ENCODE data around the gene CCDC6. TPM values are rescaled to one million over a fixed set of nuclear protein-coding genes. Genes with fewer than 3 reads are reported as not detected.

The CCDC6 gene
- total and polyA plus RNA-seq, 2 of the 8 experiments (the other 6 are each of a cell fraction or from before 2014, with no cell fraction given): 42.2 to 74.4 TPM

- H2BK20ac ChIP-seq (ENCODE audit: low read length): no peak overlapping the region
- H2AK5ac ChIP-seq (ENCODE audit: low read depth, low read length): no peak overlapping the region
- H2AFZ ChIP-seq (ENCODE audit: low read length): no peak overlapping the region
- TF ChIP-seq HDAC6 (IDR thresholded peaks at IDR 0.05; ENCODE audit: low read depth, low read length): no peak
- H3K23me2 ChIP-seq (ENCODE audit: low read depth, low read length): no peaks in the 10 kb centered on the region; the same call in 1 of the 2 replicates
- no peak overlapping the region for H2BK15ac ChIP-seq (ENCODE audit: low read length)
- H3K14ac ChIP-seq (ENCODE audit: insufficient read length): no peak overlapping the region
- 98% methylated on average over 7 of the region's 7 CpGs; no CpG with 5 or more reads in 1 of the 2 experiments for WGBS, 2 experiments (ENCODE audit: extremely low coverage in 1 of 2, insufficient coverage in 1 of 2, insufficient read length in 1 of 2, insufficient replicate concordance in 2 of 2, low coverage in 1 of 2, low lambda C conversion rate in 2 of 2, missing lambda C conversion rate in 1 of 2)
- ChIA-PET POLR2A (ENCODE audit: partially characterized antibody) (interaction anchor here (0.7 kb wide), 1 partner anchor 18 kb away, joined by 3 read pairs; no protein-coding TSS in a partner anchor), CTCF (ENCODE audit: partially characterized antibody) (interaction anchor here (0.5 to 4.8 kb wide), 7 partner anchors 8 to 170 kb away, joined by 3 to 32 read pairs (median 3); partner anchors contain the start of gene CCDC6)
- H3K27me3 ChIP-seq (replicated peaks in 1 of 4; ENCODE audit: control insufficient read depth in 3 of 4, extremely low read depth in 1 of 4, insufficient read depth in 3 of 4, low read length in 3 of 4): no peaks in the 10 kb centered on the region
- no peaks in the 10 kb centered on the region for H3K36me3 ChIP-seq (ENCODE audit: control insufficient read depth in 2 of 4, insufficient read depth in 4 of 4, low read length in 3 of 4)
- H4K8ac ChIP-seq (ENCODE audit: extremely low read depth, insufficient read depth, low read length): no peak overlapping the region
- H3K9me3 ChIP-seq (ENCODE audit: insufficient read depth in 2 of 2, low read depth in 1 of 2, low read length in 1 of 2): no peaks in the 10 kb centered on the region
- H3K79me2 ChIP-seq (ENCODE audit: control insufficient read depth in 1 of 2, insufficient read depth in 2 of 2, low read length in 2 of 2): peaks cover 41 to 100% of the 10 kb centered on the region in 2 experiments; a peak in 3 of 4 replicates
- no peak for FAIRE-seq
- H3K56ac ChIP-seq (replicated peaks; ENCODE audit: insufficient read length, low read depth, low read length): no peak overlapping the region
- H3K27ac ChIP-seq (ENCODE audit: low read depth, low read length): no peak overlapping the region
- peaks cover 25 to 45% of the 10 kb centered on the region in 2 experiments for H4K20me1 ChIP-seq (replicated peaks in 1 of 2; ENCODE audit: control insufficient read depth in 1 of 2, insufficient read depth in 2 of 2, low read length in 2 of 2)
- H3K9ac ChIP-seq (replicated peaks in 1 of 4; ENCODE audit: extremely low read depth in 1 of 4, low read depth in 3 of 4, low read length in 3 of 4): no peak overlapping the region
- H3K4me1 ChIP-seq (replicated peaks in 1 of 4; ENCODE audit: control insufficient read depth in 3 of 4, insufficient read depth in 4 of 4, low read length in 3 of 4): peaks cover 0 to 24% (median 16%) of the 10 kb centered on the region in 4 experiments; a peak in 5 of 7 replicates
- no peak overlapping the region for H3K4me3 ChIP-seq (ENCODE audit: extremely low read depth in 1 of 4, insufficient read depth in 2 of 4, low read depth in 3 of 4, low read length in 4 of 4)
- no peak for DNase-seq (ENCODE audit: low read depth in 1 of 2, low spot score in 2 of 2)
- no peak overlapping the region for H3K18ac ChIP-seq (ENCODE audit: extremely low read depth, low read length)
- no peak overlapping the region for H2BK12ac ChIP-seq (ENCODE audit: low read depth, low read length)
- no peak overlapping the region for H3K23ac ChIP-seq (ENCODE audit: insufficient read length)
- no peak overlapping the region for H4K5ac ChIP-seq (ENCODE audit: insufficient read length, low read depth, low read length)
- H2BK5ac ChIP-seq (ENCODE audit: low read depth, low read length): no peak overlapping the region
- H3K4ac ChIP-seq (replicated peaks; ENCODE audit: insufficient read length, low read depth, low read length): no peak overlapping the region
- H2BK120ac ChIP-seq (replicated peaks; ENCODE audit: low read depth, low read length): no peak overlapping the region
- no peak overlapping the region for H4K91ac ChIP-seq (replicated peaks; ENCODE audit: insufficient read length, low read length)
- H3K79me1 ChIP-seq (ENCODE audit: low read depth, low read length): peaks cover 6% of the 10 kb centered on the region
- H3K4me2 ChIP-seq (ENCODE audit: insufficient read depth in 1 of 2, low read depth in 2 of 2, low read length in 2 of 2): no peak overlapping the region
Observed at GRCh38 chr10:59867590-59867989, 38.8 kb downstream of the CCDC6 start.

Data from H1 (cell line).